Panc1 (cell line): ENCODE measurements around the gene TSKU.
"Not testable (repeated sequence)": the region's sequence is repeated elsewhere in the genome, so short reads cannot be mapped to it uniquely, and the experiment has no call there.

ENCODE experiments used
- CTCF ChIP-seq: fragments of 450-650 bp; IDR thresholded peaks from 2 replicates; pipeline ENCODE4 v1.5.1; 2017; ENCODE audit warnings: mild to moderate bottlenecking
- POLR2AphosphoS5 ChIP-seq: IDR thresholded peaks from 2 replicates; pipeline ENCODE4 v1.6.1; 2012; ENCODE audit warnings: mild to moderate bottlenecking, low read depth, low read length, moderate library complexity
- REST ChIP-seq, 2 experiments: IDR thresholded peaks; 2 replicates each; pipeline ENCODE4 v1.6.1; 2011 to 2012; ENCODE audit warnings: low read depth in 2 of 2, control low read depth in 1 of 2, low read length in 1 of 2, mild to moderate bottlenecking in 1 of 2, moderate library complexity in 1 of 2; ENCODE audit not compliant: insufficient read depth in 1 of 2
- SIN3A ChIP-seq: IDR thresholded peaks from 2 replicates; pipeline ENCODE4 v1.6.1; 2012; ENCODE audit warnings: low read depth, mild to moderate bottlenecking, low read length, moderate library complexity, borderline replicate concordance; ENCODE audit not compliant: insufficient read depth
- TCF7L2 ChIP-seq: IDR thresholded peaks from 2 replicates; pipeline ENCODE4 v1.6.1; 2011; ENCODE audit warnings: mild to moderate bottlenecking, low read depth, low read length, inconsistent platforms

GRCh38 chr11:76827005-76827404 lies 43.8 kb downstream of the TSKU start:
- TF ChIP-seq POLR2AphosphoS5; CTCF; TCF7L2; SIN3A; REST (IDR thresholded peaks at IDR 0.05; ENCODE audit: insufficient read depth in 1 of 2, low read depth in 2 of 2, low read length in 1 of 2): not testable (repeated sequence)
